SK-N-SH treated with all-trans-retinoic acid at 6 μM for 48 hours (cell line): ENCODE measurements around the gene TMEM54.
A peak's percentile ranks its signal among the peaks of the same experiment; 100 is the strongest.

Experiments
- ATAC-seq: fragments of 200-7000 bp; cut with Tn5 transposase; 3 replicates; pipeline ENCODE4 v1.9.1; 2020; ENCODE audit warnings: mild to moderate bottlenecking, moderate library complexity
- ARNTL ChIP-seq: fragments of 450-650 bp; formaldehyde crosslinking; IDR thresholded peaks from 2 replicates; pipeline ENCODE4 v1.5.0; 2020; ENCODE audit warnings: low read depth, mild to moderate bottlenecking, moderate library complexity, borderline replicate concordance
- CREB5 ChIP-seq: fragments of 250-450 bp; sonication (Bioruptor Pico); IDR thresholded peaks from 2 replicates; pipeline ENCODE4 v1.5.1; 2020; ENCODE audit warnings: low read depth, mild to moderate bottlenecking, moderate library complexity
- CSDC2 ChIP-seq: fragments of 250-450 bp; sonication (Bioruptor Pico); IDR thresholded peaks from 2 replicates; pipeline ENCODE4 v1.5.0; 2020; ENCODE audit warnings: mild to moderate bottlenecking, moderate library complexity
- CSRNP3 ChIP-seq: fragments of 250-450 bp; sonication (Bioruptor Pico); IDR thresholded peaks from 2 replicates; pipeline ENCODE4 v1.5.1; 2021; ENCODE audit warnings: mild to moderate bottlenecking, moderate library complexity
- ISL1 ChIP-seq: fragments of 250-450 bp; sonication (Bioruptor Pico); IDR thresholded peaks from 2 replicates; pipeline ENCODE4 v2.1.2; 2022; ENCODE audit warnings: mild to moderate bottlenecking, moderate library complexity
- OSR1 ChIP-seq: fragments of 250-450 bp; sonication (Bioruptor Pico); IDR thresholded peaks from 2 replicates; pipeline ENCODE4 v1.8.0; 2022; ENCODE audit warnings: moderate library complexity, mild to moderate bottlenecking, inconsistent platforms
- PPARA ChIP-seq: fragments of 250-450 bp; sonication (Bioruptor Pico); IDR thresholded peaks from 2 replicates; pipeline ENCODE4 v1.5.0; 2020; ENCODE audit warnings: mild to moderate bottlenecking, borderline replicate concordance
- RARB ChIP-seq: fragments of 250-450 bp; sonication (Bioruptor Pico); IDR thresholded peaks from 2 replicates; pipeline ENCODE4 v1.8.0; 2021; ENCODE audit warnings: mild to moderate bottlenecking, moderate library complexity
- SNAI2 ChIP-seq: fragments of 250-450 bp; sonication (Bioruptor Pico); IDR thresholded peaks from 2 replicates; pipeline ENCODE4 v1.5.0; 2020; ENCODE audit warnings: mild to moderate bottlenecking, moderate library complexity
- TCF4 ChIP-seq: fragments of 250-450 bp; sonication (Bioruptor Pico); IDR thresholded peaks from 2 replicates; pipeline ENCODE4 v1.8.0; 2021; ENCODE audit warnings: mild to moderate bottlenecking, moderate library complexity, borderline replicate concordance
- TOX ChIP-seq: fragments of 250-450 bp; sonication (Bioruptor Pico); IDR thresholded peaks from 2 replicates; pipeline ENCODE4 v1.8.0; 2021; ENCODE audit warnings: mild to moderate bottlenecking, moderate library complexity, borderline replicate concordance
- ZC3H10 ChIP-seq: fragments of 250-450 bp; sonication (Bioruptor Pico); IDR thresholded peaks from 2 replicates; pipeline ENCODE4 v1.5.1; 2021; ENCODE audit warnings: mild to moderate bottlenecking, moderate library complexity
- ZFP3 ChIP-seq: fragments of 250-450 bp; sonication (Bioruptor Pico); IDR thresholded peaks from 2 replicates; pipeline ENCODE4 v1.5.0; 2020; ENCODE audit warnings: mild to moderate bottlenecking, moderate library complexity
- ZFP30 ChIP-seq: fragments of 450-650 bp; formaldehyde crosslinking; IDR thresholded peaks from 2 replicates; pipeline ENCODE4 v1.5.0; 2022; ENCODE audit warnings: mild to moderate bottlenecking, moderate library complexity
- ZNF70 ChIP-seq: fragments of 450-650 bp; formaldehyde crosslinking; IDR thresholded peaks from 2 replicates; pipeline ENCODE4 v1.5.0; 2020; ENCODE audit warnings: mild to moderate bottlenecking, moderate library complexity
- ZNF8 ChIP-seq: fragments of 450-650 bp; formaldehyde crosslinking; IDR thresholded peaks from 2 replicates; pipeline ENCODE4 v1.5.0; 2020; ENCODE audit warnings: mild to moderate bottlenecking, moderate library complexity
- TF ChIP-seq, protein P1 (sequence below): fragments of 250-450 bp; sonication (Bioruptor Pico); IDR thresholded peaks from 2 replicates; pipeline ENCODE4 v1.8.0; 2020; ENCODE audit warnings: mild to moderate bottlenecking, moderate library complexity, borderline replicate concordance
- TF ChIP-seq, protein P2 (sequence below): fragments of 250-450 bp; sonication (Bioruptor Pico); IDR thresholded peaks from 2 replicates; pipeline ENCODE4 v1.8.0; 2021; ENCODE audit warnings: low read depth, mild to moderate bottlenecking, moderate library complexity, borderline replicate concordance
- TF ChIP-seq, protein P3 (sequence below): fragments of 250-450 bp; sonication (Bioruptor Pico); IDR thresholded peaks from 2 replicates; pipeline ENCODE4 v1.5.0; 2020; ENCODE audit warnings: mild to moderate bottlenecking, moderate library complexity

Gene TMEM54

DNA sequence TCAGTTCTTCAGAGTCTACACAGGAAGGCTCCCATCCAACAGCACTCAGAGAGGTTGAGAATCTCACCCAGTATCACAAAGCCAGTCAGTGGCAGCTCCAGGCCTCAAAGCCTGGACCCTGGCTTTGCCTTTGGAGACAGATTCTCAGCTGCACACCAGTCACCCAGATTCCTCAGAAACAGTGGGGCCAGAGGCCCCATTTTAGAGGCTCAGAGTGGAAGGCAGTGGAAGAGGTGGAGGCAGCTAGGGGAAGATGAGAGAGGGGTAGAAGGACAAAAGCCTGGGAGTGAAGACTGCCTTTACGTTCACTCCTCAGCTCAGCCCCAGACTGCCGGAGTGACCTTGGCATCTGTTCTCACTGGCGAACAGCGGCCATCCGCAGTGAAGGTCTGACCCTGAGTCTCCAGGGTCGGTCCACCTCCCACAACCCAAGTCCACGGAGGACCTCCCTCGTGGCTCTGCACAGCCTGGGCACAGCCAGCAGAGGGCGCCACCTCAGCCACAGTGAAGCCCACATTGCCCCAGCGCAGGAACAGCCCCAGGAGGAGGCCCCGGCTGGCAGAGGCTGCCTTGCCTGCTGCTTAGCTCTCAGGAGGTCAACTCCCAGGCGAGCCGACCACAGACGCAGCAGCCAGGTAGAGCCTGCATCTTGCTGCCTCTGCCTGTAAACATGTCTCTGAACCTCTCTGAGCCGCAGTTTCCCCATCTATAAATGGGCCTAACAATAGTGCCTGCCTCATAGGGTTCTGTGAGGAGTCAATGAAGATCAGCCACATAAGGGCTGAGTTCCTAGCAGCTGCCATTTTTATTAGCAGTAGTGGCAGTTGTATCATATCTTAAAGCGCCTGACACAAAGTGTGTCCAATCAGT is 24.6 kb downstream of the TMEM54 start:
- no peak for TF ChIP-seq CSDC2
- no peak for TF ChIP-seq PPARA (CRISPR knock-in tag)
- TF ChIP-seq ZFP30 (CRISPR knock-in tag) = no peak
- no peak for TF ChIP-seq ARNTL
- TF ChIP-seq ZNF70 (CRISPR knock-in tag) = no peak
- no peak for TF ChIP-seq ZNF8 (CRISPR knock-in tag)
- no peak for TF ChIP-seq ZC3H10
- no peak for TF ChIP-seq RARB (CRISPR knock-in tag)
- TF ChIP-seq TCF4 (CRISPR knock-in tag) = no peak
- peak; percentile 83 for ATAC-seq

DNA sequence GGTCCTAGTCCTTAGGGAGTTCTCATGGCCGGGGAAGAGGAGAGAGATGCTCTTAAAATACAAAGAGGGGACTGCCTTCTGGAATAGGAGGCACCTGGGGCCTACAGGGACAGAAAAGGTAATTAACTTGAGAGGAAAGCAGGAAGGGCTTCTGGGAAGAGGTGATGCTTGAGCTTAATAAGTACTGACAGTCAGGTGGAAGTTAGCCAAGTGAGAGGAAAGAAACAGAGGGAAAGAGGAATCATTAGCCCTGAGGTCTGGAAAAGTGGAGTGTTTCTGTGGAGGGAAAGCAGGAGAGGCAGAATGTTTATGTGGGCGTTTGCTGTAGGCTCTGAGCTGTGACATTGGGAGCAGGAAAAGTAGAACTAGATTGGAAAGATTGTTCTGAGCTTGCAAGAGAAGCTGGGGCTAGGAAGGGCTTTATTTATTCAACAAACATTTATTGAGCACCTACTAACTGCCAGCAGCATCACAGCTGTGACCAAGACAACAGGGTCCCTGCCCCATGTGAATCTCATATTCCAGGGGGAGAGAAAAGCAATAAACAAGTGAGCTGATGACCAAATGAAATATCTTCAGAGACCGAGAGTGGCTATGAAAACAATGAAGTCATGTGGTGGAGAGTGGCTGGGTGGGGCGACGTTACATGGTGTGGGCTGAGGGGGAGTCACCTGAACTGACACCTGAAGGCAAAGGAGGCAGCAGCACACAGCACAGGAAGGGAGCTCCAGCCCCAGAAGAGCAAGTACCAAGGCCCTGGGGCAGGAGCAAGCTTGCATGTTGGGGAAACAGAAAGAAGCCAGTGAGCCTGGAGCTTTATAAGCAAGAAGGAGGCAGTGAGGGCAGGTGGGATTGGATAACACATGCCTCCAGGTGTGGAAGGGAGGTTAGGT is 26.1 kb downstream of the TMEM54 start:
- no peak for ATAC-seq
- TF ChIP-seq, protein P1, sequence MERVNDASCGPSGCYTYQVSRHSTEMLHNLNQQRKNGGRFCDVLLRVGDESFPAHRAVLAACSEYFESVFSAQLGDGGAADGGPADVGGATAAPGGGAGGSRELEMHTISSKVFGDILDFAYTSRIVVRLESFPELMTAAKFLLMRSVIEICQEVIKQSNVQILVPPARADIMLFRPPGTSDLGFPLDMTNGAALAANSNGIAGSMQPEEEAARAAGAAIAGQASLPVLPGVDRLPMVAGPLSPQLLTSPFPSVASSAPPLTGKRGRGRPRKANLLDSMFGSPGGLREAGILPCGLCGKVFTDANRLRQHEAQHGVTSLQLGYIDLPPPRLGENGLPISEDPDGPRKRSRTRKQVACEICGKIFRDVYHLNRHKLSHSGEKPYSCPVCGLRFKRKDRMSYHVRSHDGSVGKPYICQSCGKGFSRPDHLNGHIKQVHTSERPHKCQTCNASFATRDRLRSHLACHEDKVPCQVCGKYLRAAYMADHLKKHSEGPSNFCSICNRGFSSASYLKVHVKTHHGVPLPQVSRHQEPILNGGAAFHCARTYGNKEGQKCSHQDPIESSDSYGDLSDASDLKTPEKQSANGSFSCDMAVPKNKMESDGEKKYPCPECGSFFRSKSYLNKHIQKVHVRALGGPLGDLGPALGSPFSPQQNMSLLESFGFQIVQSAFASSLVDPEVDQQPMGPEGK (CRISPR knock-in tag) = no peak
- TF ChIP-seq, protein P2, sequence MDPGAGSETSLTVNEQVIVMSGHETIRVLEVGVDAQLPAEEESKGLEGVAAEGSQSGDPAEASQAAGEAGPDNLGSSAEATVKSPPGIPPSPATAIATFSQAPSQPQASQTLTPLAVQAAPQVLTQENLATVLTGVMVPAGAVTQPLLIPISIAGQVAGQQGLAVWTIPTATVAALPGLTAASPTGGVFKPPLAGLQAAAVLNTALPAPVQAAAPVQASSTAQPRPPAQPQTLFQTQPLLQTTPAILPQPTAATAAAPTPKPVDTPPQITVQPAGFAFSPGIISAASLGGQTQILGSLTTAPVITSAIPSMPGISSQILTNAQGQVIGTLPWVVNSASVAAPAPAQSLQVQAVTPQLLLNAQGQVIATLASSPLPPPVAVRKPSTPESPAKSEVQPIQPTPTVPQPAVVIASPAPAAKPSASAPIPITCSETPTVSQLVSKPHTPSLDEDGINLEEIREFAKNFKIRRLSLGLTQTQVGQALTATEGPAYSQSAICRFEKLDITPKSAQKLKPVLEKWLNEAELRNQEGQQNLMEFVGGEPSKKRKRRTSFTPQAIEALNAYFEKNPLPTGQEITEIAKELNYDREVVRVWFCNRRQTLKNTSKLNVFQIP (CRISPR knock-in tag) = no peak
- no peak for TF ChIP-seq CSRNP3 (CRISPR knock-in tag)
- no peak for TF ChIP-seq ISL1 (CRISPR knock-in tag)
- TF ChIP-seq ARNTL = no peak
- TF ChIP-seq ZFP3 (CRISPR knock-in tag) = no peak
- no peak for TF ChIP-seq ZFP30 (CRISPR knock-in tag)
- no peak for TF ChIP-seq ZNF8 (CRISPR knock-in tag)
- no peak for TF ChIP-seq TCF4 (CRISPR knock-in tag)
- TF ChIP-seq TOX (CRISPR knock-in tag) = no peak
- TF ChIP-seq, all 23 proteins: peak for 0

GRCh38 chr1:32873484-32873883 is 27.7 kb downstream of the TMEM54 start:
- ATAC-seq = no peak
- TF ChIP-seq, protein P3, sequence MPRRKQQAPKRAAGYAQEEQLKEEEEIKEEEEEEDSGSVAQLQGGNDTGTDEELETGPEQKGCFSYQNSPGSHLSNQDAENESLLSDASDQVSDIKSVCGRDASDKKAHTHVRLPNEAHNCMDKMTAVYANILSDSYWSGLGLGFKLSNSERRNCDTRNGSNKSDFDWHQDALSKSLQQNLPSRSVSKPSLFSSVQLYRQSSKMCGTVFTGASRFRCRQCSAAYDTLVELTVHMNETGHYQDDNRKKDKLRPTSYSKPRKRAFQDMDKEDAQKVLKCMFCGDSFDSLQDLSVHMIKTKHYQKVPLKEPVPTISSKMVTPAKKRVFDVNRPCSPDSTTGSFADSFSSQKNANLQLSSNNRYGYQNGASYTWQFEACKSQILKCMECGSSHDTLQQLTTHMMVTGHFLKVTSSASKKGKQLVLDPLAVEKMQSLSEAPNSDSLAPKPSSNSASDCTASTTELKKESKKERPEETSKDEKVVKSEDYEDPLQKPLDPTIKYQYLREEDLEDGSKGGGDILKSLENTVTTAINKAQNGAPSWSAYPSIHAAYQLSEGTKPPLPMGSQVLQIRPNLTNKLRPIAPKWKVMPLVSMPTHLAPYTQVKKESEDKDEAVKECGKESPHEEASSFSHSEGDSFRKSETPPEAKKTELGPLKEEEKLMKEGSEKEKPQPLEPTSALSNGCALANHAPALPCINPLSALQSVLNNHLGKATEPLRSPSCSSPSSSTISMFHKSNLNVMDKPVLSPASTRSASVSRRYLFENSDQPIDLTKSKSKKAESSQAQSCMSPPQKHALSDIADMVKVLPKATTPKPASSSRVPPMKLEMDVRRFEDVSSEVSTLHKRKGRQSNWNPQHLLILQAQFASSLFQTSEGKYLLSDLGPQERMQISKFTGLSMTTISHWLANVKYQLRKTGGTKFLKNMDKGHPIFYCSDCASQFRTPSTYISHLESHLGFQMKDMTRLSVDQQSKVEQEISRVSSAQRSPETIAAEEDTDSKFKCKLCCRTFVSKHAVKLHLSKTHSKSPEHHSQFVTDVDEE (CRISPR knock-in tag) = no peak
- no peak for TF ChIP-seq SNAI2 (CRISPR knock-in tag)
- TF ChIP-seq, all 23 proteins: peak for 0

DNA sequence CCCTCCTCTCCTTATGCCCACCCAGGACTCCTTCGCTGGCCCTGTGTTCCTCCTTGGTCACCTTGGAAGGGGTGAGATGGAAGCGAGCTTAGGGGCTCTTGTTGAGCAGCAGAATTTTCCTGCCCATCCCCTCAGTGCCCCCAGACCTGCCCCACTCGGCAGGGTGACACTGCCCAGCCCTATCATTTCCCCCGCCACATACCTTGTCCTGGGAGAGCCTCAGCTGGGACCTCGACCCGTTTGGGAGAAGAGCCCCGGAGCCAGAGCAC is 29.1 kb downstream of the TMEM54 start:
- TF ChIP-seq, protein P1 (CRISPR knock-in tag) = no peak
- TF ChIP-seq ZFP30 (CRISPR knock-in tag) (no peak), ZNF8 (CRISPR knock-in tag) (no peak), CREB5 (no peak), TOX (CRISPR knock-in tag) (no peak), OSR1 (no peak)
- TF ChIP-seq, protein P3 (CRISPR knock-in tag) = no peak
- TF ChIP-seq, all 23 proteins: peak for 0
- ATAC-seq = no peak
